Measurements from ENCODE around the gene KIF3A.

GRCh38 chr5:132695956-132696355 lies 41.4 kb downstream of the KIF3A start:
- no peak for TF ChIP-seq RAD21 (IDR thresholded peaks at IDR 0.05; ENCODE audit: low read length)
- TF ChIP-seq CTCF (IDR thresholded peaks at IDR 0.05): no peak
- no peak for TF ChIP-seq SMC3 (IDR thresholded peaks at IDR 0.05; ENCODE audit: low read depth, low read length)
- TF ChIP-seq REST (IDR thresholded peaks at IDR 0.05; ENCODE audit: low read depth, low read length): no peak
- TF ChIP-seq RFX5 (IDR thresholded peaks at IDR 0.05; ENCODE audit: low read length): no peak
- no peak for TF ChIP-seq YY1 (IDR thresholded peaks at IDR 0.05; ENCODE audit: low read depth)
- TF ChIP-seq PBX3 (IDR thresholded peaks at IDR 0.05): no peak
- no peak for TF ChIP-seq RXRA (IDR thresholded peaks at IDR 0.05; ENCODE audit: borderline replicate concordance, low read depth)
- no peak for TF ChIP-seq EZH2phosphoT487 (IDR thresholded peaks at IDR 0.05; ENCODE audit: borderline replicate concordance, low read depth)
- TF ChIP-seq TAF1 (IDR thresholded peaks at IDR 0.05; ENCODE audit: borderline replicate concordance, low read depth, low read length): no peak

Data from SK-N-SH (cell line).